ENCODE results near the gene DLG2.
A peak's percentile ranks its signal among the peaks of the same experiment; 100 is the strongest.

- TF ChIP-seq CTCF (IDR thresholded peaks at IDR 0.05) = peak in 1 of 2 donors; percentile 75
- TF ChIP-seq POLR2A (IDR thresholded peaks at IDR 0.05) = no peak
- no peak for TF ChIP-seq EP300 (IDR thresholded peaks at IDR 0.05)
- no peak for TF ChIP-seq POLR2AphosphoS5 (IDR thresholded peaks at IDR 0.05)
These were observed 1068.8 kb downstream of the DLG2 start for GRCh38 chr11:84558085-84558905.

Data from suprapubic skin (tissue), 4 donors.